Esophagus muscularis mucosa (tissue), 4 donors: ENCODE results near the gene AUTS2.

Source experiments
- EP300 ChIP-seq: sonication (generic); formaldehyde crosslinking; IDR thresholded peaks from one replicate; pipeline ENCODE4 v1.6.1; 2017; ENCODE audit warnings: antibody characterized with exemption
- POLR2A ChIP-seq: fragments of 450-650 bp; IDR thresholded peaks from one replicate; pipeline ENCODE4 v1.6.1; 2017; ENCODE audit warnings: antibody characterized with exemption, moderate library complexity, mild to moderate bottlenecking, low read depth
- POLR2AphosphoS5 ChIP-seq, 2 donors: sonication (generic); formaldehyde crosslinking; IDR thresholded peaks; one replicate each; pipeline ENCODE4 v1.6.1; 2017; ENCODE audit warnings: antibody characterized with exemption in 2 of 2
- TF ChIP-seq, protein P1 (sequence below), 3 experiments: fragments of 200-600 bp in 2 of 3; fragments of 450-650 bp in 1 of 3; sonication (generic) in 2 of 3; IDR thresholded peaks; one replicate each; pipeline ENCODE4 v1.5.1; 2017 to 2019; ENCODE audit warnings: antibody characterized with exemption in 3 of 3, mild to moderate bottlenecking in 2 of 3, moderate library complexity in 1 of 3

DNA sequence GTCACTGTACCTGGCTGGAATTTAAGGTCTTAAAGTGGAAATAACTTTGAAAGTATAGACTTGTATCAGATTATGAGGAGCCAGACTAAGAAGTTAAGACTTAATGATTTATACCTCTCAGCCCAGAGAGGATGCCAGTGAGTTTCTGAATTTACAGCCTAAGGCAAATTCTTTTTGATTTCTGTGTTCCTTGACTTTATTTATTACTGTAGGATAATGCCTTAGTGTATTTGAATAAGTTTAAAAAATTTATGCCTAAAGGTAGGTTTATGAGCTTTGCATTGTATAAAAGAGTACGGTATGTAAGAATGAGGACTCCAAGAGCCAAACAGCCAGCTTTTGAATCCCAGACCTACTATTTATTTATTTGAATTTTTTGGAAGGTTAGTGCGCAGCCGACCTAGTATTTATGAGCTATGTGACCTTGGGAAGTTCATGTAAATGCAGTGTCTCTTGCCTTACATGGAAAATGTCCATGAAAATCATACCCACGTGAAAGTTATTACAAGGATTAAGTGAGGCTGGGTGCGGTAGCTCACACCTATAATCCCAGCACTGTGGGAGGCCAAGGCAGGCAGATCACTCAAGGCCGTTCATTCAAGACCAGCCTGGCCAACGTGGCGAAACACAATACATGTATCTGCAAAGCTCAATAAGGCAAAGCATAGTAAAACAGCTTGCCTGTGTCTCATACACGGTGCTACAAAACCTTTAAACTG, 174.6 kb downstream of the AUTS2 start:
- TF ChIP-seq POLR2AphosphoS5 (IDR thresholded peaks at IDR 0.05) (no peak), POLR2A (no peak), EP300 (no peak)
- TF ChIP-seq, protein P1, sequence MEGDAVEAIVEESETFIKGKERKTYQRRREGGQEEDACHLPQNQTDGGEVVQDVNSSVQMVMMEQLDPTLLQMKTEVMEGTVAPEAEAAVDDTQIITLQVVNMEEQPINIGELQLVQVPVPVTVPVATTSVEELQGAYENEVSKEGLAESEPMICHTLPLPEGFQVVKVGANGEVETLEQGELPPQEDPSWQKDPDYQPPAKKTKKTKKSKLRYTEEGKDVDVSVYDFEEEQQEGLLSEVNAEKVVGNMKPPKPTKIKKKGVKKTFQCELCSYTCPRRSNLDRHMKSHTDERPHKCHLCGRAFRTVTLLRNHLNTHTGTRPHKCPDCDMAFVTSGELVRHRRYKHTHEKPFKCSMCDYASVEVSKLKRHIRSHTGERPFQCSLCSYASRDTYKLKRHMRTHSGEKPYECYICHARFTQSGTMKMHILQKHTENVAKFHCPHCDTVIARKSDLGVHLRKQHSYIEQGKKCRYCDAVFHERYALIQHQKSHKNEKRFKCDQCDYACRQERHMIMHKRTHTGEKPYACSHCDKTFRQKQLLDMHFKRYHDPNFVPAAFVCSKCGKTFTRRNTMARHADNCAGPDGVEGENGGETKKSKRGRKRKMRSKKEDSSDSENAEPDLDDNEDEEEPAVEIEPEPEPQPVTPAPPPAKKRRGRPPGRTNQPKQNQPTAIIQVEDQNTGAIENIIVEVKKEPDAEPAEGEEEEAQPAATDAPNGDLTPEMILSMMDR (IDR thresholded peaks at IDR 0.05): no peak
